Limb (tissue), 2 donors: Measurements from ENCODE around the gene DPF1.

Source experiments
- DNase-seq, 2 donors: peaks; one replicate each; pipeline ENCODE4 v3.0.0-alpha.2; 2016; ENCODE audit errors: extremely low spot score in 2 of 2

Gene DPF1

GRCh38 chr19:38221919-38222830 lies 1.8 kb downstream of the DPF1 start:
- DNase-seq, result no peak

- DNase-seq, result no peak
Measured at GRCh38 chr19:38221421-38221820, 2.6 kb downstream of the DPF1 start.

GRCh38 chr19:38219221-38219620 lies 4.8 kb downstream of the DPF1 start:
- DNase-seq, result no peak

- no peak for DNase-seq
Measured at GRCh38 chr19:38218204-38218603, 5.8 kb downstream of the DPF1 start.

- peak; percentile 15 to 81 for DNase-seq
Measured at GRCh38 chr19:38216785-38217641, 7.0 kb downstream of the DPF1 start.

- DNase-seq, result no peak
Measured at GRCh38 chr19:38213911-38214625, 10.0 kb downstream of the DPF1 start.

GRCh38 chr19:38213469-38213868 lies 10.6 kb downstream of the DPF1 start:
- DNase-seq, result no peak

- no peak for DNase-seq
Measured at GRCh38 chr19:38211766-38212165, 12.3 kb downstream of the DPF1 start.

- peak; percentile 63 to 86 for DNase-seq
Measured at GRCh38 chr19:38211151-38211591, 12.9 kb downstream of the DPF1 start.

GRCh38 chr19:38210458-38210987 lies 13.5 kb downstream of the DPF1 start:
- peak; percentile 94 for DNase-seq

- peak; percentile 90 to 91 for DNase-seq
Measured at GRCh38 chr19:38209671-38210457, 14.2 kb downstream of the DPF1 start.

- no peak for DNase-seq
Measured at GRCh38 chr19:38209152-38209551, 14.9 kb downstream of the DPF1 start.

GRCh38 chr19:38208571-38208970 lies 15.5 kb downstream of the DPF1 start:
- no peak for DNase-seq

- no peak for DNase-seq
Measured at GRCh38 chr19:38207543-38207942, 16.5 kb downstream of the DPF1 start.

GRCh38 chr19:38206928-38207327 lies 17.1 kb downstream of the DPF1 start:
- DNase-seq, result no peak

- no peak for DNase-seq
Measured at GRCh38 chr19:38206006-38206745, 17.8 kb downstream of the DPF1 start.

GRCh38 chr19:38204728-38205127 lies 19.3 kb downstream of the DPF1 start:
- no peak for DNase-seq

GRCh38 chr19:38204096-38204495 lies 19.9 kb downstream of the DPF1 start:
- DNase-seq, result no peak

GRCh38 chr19:38203197-38203596 lies 20.8 kb downstream of the DPF1 start:
- DNase-seq, result no peak

- DNase-seq, result no peak
Measured at GRCh38 chr19:38202504-38202903, 21.5 kb downstream of the DPF1 start.
